HG03432 (cell line): ENCODE measurements around the gene LRRN1.
"Not testable (repeated sequence)": the region's sequence is repeated elsewhere in the genome, so short reads cannot be mapped to it uniquely, and the experiment has no call there.

Experiments
- ATAC-seq: cut with Tn5 transposase; IDR thresholded peaks from one replicate; pipeline ENCODE4 v1.9.1; 2021; ENCODE audit warnings: mild to moderate bottlenecking, moderate library complexity; ENCODE audit not compliant: unreplicated experiment

LRRN1 gene

GRCh38 chr3:3806856-3807255, 7.6 kb downstream of the LRRN1 start:
- no peak for ATAC-seq

- no peak for ATAC-seq
Observed at GRCh38 chr3:3813013-3813412, 13.8 kb downstream of the LRRN1 start.

GRCh38 chr3:3815206-3815605, 16.0 kb downstream of the LRRN1 start:
- ATAC-seq: no peak

- ATAC-seq: no peak
Observed at GRCh38 chr3:3816034-3816433, 16.8 kb downstream of the LRRN1 start.

GRCh38 chr3:3817865-3818264, 18.6 kb downstream of the LRRN1 start:
- no peak for ATAC-seq

- no peak for ATAC-seq
Observed at GRCh38 chr3:3821777-3822176, 22.5 kb downstream of the LRRN1 start.

- ATAC-seq: no peak
Observed at GRCh38 chr3:3825035-3825434, 25.8 kb downstream of the LRRN1 start.

- ATAC-seq: no peak
Observed at GRCh38 chr3:3826521-3826920, 27.3 kb downstream of the LRRN1 start.

- ATAC-seq: no peak
Observed at GRCh38 chr3:3827111-3827510, 27.9 kb downstream of the LRRN1 start.

- not testable (repeated sequence) for ATAC-seq
Observed at GRCh38 chr3:3828417-3828816, 29.2 kb downstream of the LRRN1 start.

- no peak for ATAC-seq
Observed at GRCh38 chr3:3836845-3837244, 37.6 kb downstream of the LRRN1 start.

- no peak for ATAC-seq
Observed at GRCh38 chr3:3842356-3842755, 43.1 kb downstream of the LRRN1 start.

- no peak for ATAC-seq
Observed at GRCh38 chr3:3847994-3848922, 49.0 kb downstream of the LRRN1 start.

- ATAC-seq: no peak
Observed at GRCh38 chr3:3848923-3849275, 49.7 kb downstream of the LRRN1 start.

GRCh38 chr3:3851621-3852323, 52.5 kb downstream of the LRRN1 start:
- ATAC-seq: peak; percentile 98

- ATAC-seq: no peak
Observed at GRCh38 chr3:3853544-3853943, 54.3 kb downstream of the LRRN1 start.

- ATAC-seq: no peak
Observed at GRCh38 chr3:3855056-3855455, 55.8 kb downstream of the LRRN1 start.

- no peak for ATAC-seq
Observed at GRCh38 chr3:3860235-3860634, 61.0 kb downstream of the LRRN1 start.

GRCh38 chr3:3862534-3862933, 63.3 kb downstream of the LRRN1 start:
- ATAC-seq: no peak

GRCh38 chr3:3875491-3875890, 76.3 kb downstream of the LRRN1 start:
- ATAC-seq: no peak

- no peak for ATAC-seq
Observed at GRCh38 chr3:3881050-3881449, 81.8 kb downstream of the LRRN1 start.

- ATAC-seq: not testable (repeated sequence)
Observed at GRCh38 chr3:3887311-3887710, 88.1 kb downstream of the LRRN1 start.
